HEK293 (cell line): ENCODE results near the gene THRA.

Source experiments
- CTCF ChIA-PET: fragments of 350-600 bp; formaldehyde crosslinking; extraction: SDS; loops from one replicate; lab custom pipeline; 2021; ENCODE audit warnings: antibody characterized with exemption; lab: Yijun Ruan, JAX
- POLR2A ChIA-PET: fragments of 300-600 bp; formaldehyde crosslinking; extraction: SDS; loops from one replicate; lab custom pipeline; 2020; ENCODE audit warnings: antibody characterized with exemption, inconsistent platforms; lab: Yijun Ruan, JAX
- H3K27ac ChIP-seq: fragments of 200-500 bp; sonication (Bioruptor generic); 2 replicates; pipeline ENCODE4 v1.5.1; 2014; ENCODE audit warnings: low read depth, low read length, control low read depth, inconsistent platforms; ENCODE audit errors: extremely low read depth
- H3K36me3 ChIP-seq, 2 experiments: fragments of 200-500 bp in 1 of 2; sonication (Bioruptor generic) in 1 of 2; 1 replicate in 1 of 2; 2 replicates in 1 of 2; pipeline ENCODE4 v1.5.1; 2014 to 2017; ENCODE audit warnings: inconsistent platforms in 2 of 2, low read length in 2 of 2; ENCODE audit not compliant: control insufficient read depth in 2 of 2, insufficient read depth in 1 of 2
- H3K4me1 ChIP-seq: fragments of 200-500 bp; sonication (Bioruptor generic); 2 replicates; pipeline ENCODE4 v1.5.1; 2014; ENCODE audit warnings: mild to moderate bottlenecking, low read length, inconsistent platforms; ENCODE audit not compliant: control insufficient read depth, insufficient read depth
- H3K4me3 ChIP-seq: 2 replicates; pipeline ENCODE4 v1.5.1; 2011; ENCODE audit warnings: low read depth, mild to moderate bottlenecking, control low read depth, low read length, moderate library complexity
- H3K9me3 ChIP-seq: fragments of 200-500 bp; sonication (Bioruptor generic); 2 replicates; pipeline ENCODE4 v1.5.1; 2014; ENCODE audit warnings: low read depth, low read length, inconsistent platforms; ENCODE audit not compliant: control insufficient read depth, insufficient read depth
- BCL6B ChIP-seq: fragments of 450-650 bp; formaldehyde crosslinking; IDR thresholded peaks from 2 replicates; pipeline ENCODE4 v1.5.1; 2017; ENCODE audit warnings: missing biosample characterization, missing genetic modification characterization
- EGR2 ChIP-seq: fragments of 450-650 bp; formaldehyde crosslinking; IDR thresholded peaks from 2 replicates; pipeline ENCODE4 v1.5.1; 2016; ENCODE audit warnings: low read depth, missing biosample characterization, missing genetic modification characterization
- MYNN ChIP-seq: fragments of 450-650 bp; formaldehyde crosslinking; IDR thresholded peaks from 2 replicates; pipeline ENCODE4 v1.5.1; 2016; ENCODE audit warnings: missing biosample characterization, missing genetic modification characterization, borderline replicate concordance
- SALL2 ChIP-seq: fragments of 450-650 bp; formaldehyde crosslinking; IDR thresholded peaks from 2 replicates; pipeline ENCODE4 v1.5.0; 2017; ENCODE audit warnings: missing biosample characterization, mild to moderate bottlenecking, missing genetic modification characterization, borderline replicate concordance
- SCRT1 ChIP-seq: fragments of 450-650 bp; formaldehyde crosslinking; IDR thresholded peaks from 2 replicates; pipeline ENCODE4 v1.5.1; 2016; ENCODE audit warnings: missing biosample characterization, missing genetic modification characterization, borderline replicate concordance
- SP2 ChIP-seq: fragments of 450-650 bp; formaldehyde crosslinking; IDR thresholded peaks from 2 replicates; pipeline ENCODE4 v1.5.1; 2016; ENCODE audit warnings: missing biosample characterization, missing genetic modification characterization
- YY1 ChIP-seq: fragments of 450-650 bp; formaldehyde crosslinking; IDR thresholded peaks from 2 replicates; pipeline ENCODE4 v1.5.1; 2018; ENCODE audit warnings: missing biosample characterization, missing genetic modification characterization
- YY2 ChIP-seq: fragments of 450-650 bp; formaldehyde crosslinking; IDR thresholded peaks from 2 replicates; pipeline ENCODE4 v1.5.1; 2016; ENCODE audit warnings: missing biosample characterization, missing genetic modification characterization
- ZFP37 ChIP-seq: fragments of 450-650 bp; formaldehyde crosslinking; IDR thresholded peaks from 2 replicates; pipeline ENCODE4 v1.5.1; 2016; ENCODE audit warnings: missing biosample characterization, missing genetic modification characterization
- ZFP41 ChIP-seq: fragments of 450-650 bp; formaldehyde crosslinking; IDR thresholded peaks from 2 replicates; pipeline ENCODE4 v1.5.1; 2016; ENCODE audit warnings: missing biosample characterization, missing genetic modification characterization, borderline replicate concordance
- ZNF112 ChIP-seq: fragments of 450-650 bp; formaldehyde crosslinking; IDR thresholded peaks from 2 replicates; pipeline ENCODE4 v1.5.0; 2017; ENCODE audit warnings: missing biosample characterization, missing genetic modification characterization
- ZNF23 ChIP-seq: fragments of 450-650 bp; formaldehyde crosslinking; IDR thresholded peaks from 2 replicates; pipeline ENCODE4 v1.5.1; 2016; ENCODE audit warnings: missing biosample characterization, missing genetic modification characterization, borderline replicate concordance
- ZNF248 ChIP-seq: fragments of 450-650 bp; formaldehyde crosslinking; IDR thresholded peaks from 2 replicates; pipeline ENCODE4 v1.5.1; 2017; ENCODE audit warnings: missing biosample characterization, missing genetic modification characterization
- ZNF302 ChIP-seq: fragments of 450-650 bp; formaldehyde crosslinking; IDR thresholded peaks from 2 replicates; pipeline ENCODE4 v1.5.1; 2016; ENCODE audit warnings: missing biosample characterization, missing genetic modification characterization, low read depth
- ZNF362 ChIP-seq: fragments of 450-650 bp; formaldehyde crosslinking; IDR thresholded peaks from 2 replicates; pipeline ENCODE4 v1.5.1; 2016; ENCODE audit warnings: missing biosample characterization, missing genetic modification characterization
- ZNF473 ChIP-seq: fragments of 450-650 bp; formaldehyde crosslinking; IDR thresholded peaks from 2 replicates; pipeline ENCODE4 v1.5.1; 2017; ENCODE audit warnings: missing biosample characterization, missing genetic modification characterization
- ZNF560 ChIP-seq: fragments of 450-650 bp; formaldehyde crosslinking; IDR thresholded peaks from 2 replicates; pipeline ENCODE4 v1.5.1; 2017; ENCODE audit warnings: missing biosample characterization, missing genetic modification characterization, borderline replicate concordance
- ZNF585B ChIP-seq: fragments of 450-650 bp; formaldehyde crosslinking; IDR thresholded peaks from 2 replicates; pipeline ENCODE4 v1.5.1; 2016; ENCODE audit warnings: missing biosample characterization, missing genetic modification characterization
- ZNF677 ChIP-seq: fragments of 450-650 bp; IDR thresholded peaks from 2 replicates; pipeline ENCODE4 v1.5.0; 2018; ENCODE audit warnings: missing biosample characterization, mild to moderate bottlenecking, missing genetic modification characterization, moderate library complexity
- ZNF701 ChIP-seq: fragments of 450-650 bp; formaldehyde crosslinking; IDR thresholded peaks from 2 replicates; pipeline ENCODE4 v1.5.1; 2016; ENCODE audit warnings: missing biosample characterization, missing genetic modification characterization
- ZNF704 ChIP-seq: fragments of 450-650 bp; formaldehyde crosslinking; IDR thresholded peaks from 2 replicates; pipeline ENCODE4 v1.5.1; 2016; ENCODE audit warnings: missing biosample characterization, missing genetic modification characterization
- ZNF747 ChIP-seq: fragments of 450-650 bp; formaldehyde crosslinking; IDR thresholded peaks from 2 replicates; pipeline ENCODE4 v1.5.1; 2016; ENCODE audit warnings: missing biosample characterization, missing genetic modification characterization
- ZNF837 ChIP-seq: fragments of 450-650 bp; formaldehyde crosslinking; IDR thresholded peaks from 2 replicates; pipeline ENCODE4 v1.5.1; 2016; ENCODE audit warnings: missing biosample characterization, missing genetic modification characterization
- ZNF843 ChIP-seq: fragments of 450-650 bp; formaldehyde crosslinking; IDR thresholded peaks from 2 replicates; pipeline ENCODE4 v1.5.1; 2016; ENCODE audit warnings: missing biosample characterization, missing genetic modification characterization
- ZSCAN16 ChIP-seq: fragments of 450-650 bp; formaldehyde crosslinking; IDR thresholded peaks from 2 replicates; pipeline ENCODE4 v1.5.1; 2016; ENCODE audit warnings: missing biosample characterization, missing genetic modification characterization
- ZSCAN23 ChIP-seq: fragments of 450-650 bp; formaldehyde crosslinking; IDR thresholded peaks from 2 replicates; pipeline ENCODE4 v1.5.1; 2016; ENCODE audit warnings: missing biosample characterization, missing genetic modification characterization

THRA gene

GRCh38 chr17:40112191-40112711, 49.5 kb downstream of the THRA start:
- no peaks in the 10 kb centered on the region; a peak in 1 of 3 replicates for H3K36me3 ChIP-seq
- POLR2A ChIA-PET: interaction anchor here (0.6 to 8.2 kb wide), 23 partner anchors 8 to 205 kb away, joined by 3 to 117 read pairs (median 10); partner anchors contain the start of genes CASC3, CSF3, MED24 and MSL1
- no peak for TF ChIP-seq BCL6B (tag by site-specific recombination)
- TF ChIP-seq ZNF362 (tag by site-specific recombination): no peak
- TF ChIP-seq ZNF677 (tag by site-specific recombination): no peak
- no peak for TF ChIP-seq ZNF302 (tag by site-specific recombination)
- no peak for TF ChIP-seq ZNF248 (tag by site-specific recombination)
- TF ChIP-seq EGR2 (tag by site-specific recombination): no peak
- no peak for TF ChIP-seq ZNF585B
- no peak for TF ChIP-seq ZNF560 (tag by site-specific recombination)
- TF ChIP-seq ZNF701 (tag by site-specific recombination): no peak
- TF ChIP-seq YY1: no peak
- no peak for TF ChIP-seq ZSCAN23 (tag by site-specific recombination)
- no peak for TF ChIP-seq ZNF704 (tag by site-specific recombination)
- TF ChIP-seq ZNF112 (tag by site-specific recombination): no peak
- TF ChIP-seq ZNF843 (tag by site-specific recombination): no peak
- TF ChIP-seq ZNF23 (tag by site-specific recombination): no peak
- TF ChIP-seq MYNN (tag by site-specific recombination): no peak
- TF ChIP-seq ZNF473 (tag by site-specific recombination): no peak
- TF ChIP-seq ZNF837 (tag by site-specific recombination): no peak
- TF ChIP-seq ZFP41 (tag by site-specific recombination): no peak
- TF ChIP-seq, all 188 proteins: peak for 0
- H3K4me3 ChIP-seq: no peak overlapping the region
- no peaks in the 10 kb centered on the region for H3K9me3 ChIP-seq
- peaks cover 33% of the 10 kb centered on the region for H3K4me1 ChIP-seq
- CTCF ChIA-PET: interaction anchor here (0.8 to 7.8 kb wide), 48 partner anchors 9 to 242 kb away, joined by 3 to 182 read pairs (median 8); partner anchors contain the start of genes CASC3, CDC6, CSF3 and MED24
- no peak overlapping the region for H3K27ac ChIP-seq

GRCh38 chr17:40112718-40113109, 49.9 kb downstream of the THRA start:
- Histone ChIP-seq H3K9me3 (no peaks in the 10 kb centered on the region), H3K36me3 (no peaks in the 10 kb centered on the region; a peak in 1 of 3 replicates), H3K4me3 (no peak overlapping the region), H3K27ac (no peak overlapping the region), H3K4me1 (peaks cover 33% of the 10 kb centered on the region)
- POLR2A ChIA-PET: interaction anchor here (0.6 to 8.2 kb wide), 28 partner anchors 9 to 413 kb away, joined by 3 to 117 read pairs (median 6); partner anchors contain the start of genes CASC3, CSF3, ERBB2 and MED24
- no peak for TF ChIP-seq ZNF747 (tag by site-specific recombination)
- TF ChIP-seq SALL2 (tag by site-specific recombination): no peak
- peak; percentile 77; the same call in 1 of the 2 replicates for TF ChIP-seq ZSCAN16
- peak; percentile 31; the same call in 1 of the 2 replicates for TF ChIP-seq YY2 (tag by site-specific recombination)
- TF ChIP-seq SP2 (tag by site-specific recombination): 0 out of 2 replicates have a peak, but pooled peaks have one; percentile 4
- TF ChIP-seq ZFP37 (tag by site-specific recombination): no peak
- TF ChIP-seq SCRT1 (tag by site-specific recombination): no peak
- CTCF ChIA-PET: interaction anchor here (0.8 to 7.8 kb wide), 53 partner anchors 8 to 1462 kb away, joined by 3 to 182 read pairs (median 7); partner anchors contain the start of genes CASC3, CDC6, CSF3 and MED24
